IMR-90 (cell line): ENCODE data around the gene AFDN. TPM values are rescaled to one million over a fixed set of nuclear protein-coding genes. Genes with fewer than 3 reads are reported as not detected.

Source experiments
- ATAC-seq: fragments of 200-7000 bp; cut with Tn5 transposase; 2 replicates; pipeline ENCODE4 v1.9.1; 2020; ENCODE audit warnings: low read depth, mild to moderate bottlenecking, moderate library complexity
- BruUV-seq: library from RNA; stranded (reverse); fragments of 400-500 nt; replicated peaks from 2 replicates; lab custom pipeline; 2021; lab: Mats Ljungman, UMichigan
- CTCF ChIA-PET: fragments of 300-600 bp; formaldehyde crosslinking; extraction: SDS; loops from one replicate; lab custom pipeline; 2021; ENCODE audit warnings: antibody characterized with exemption; lab: Yijun Ruan, JAX
- POLR2A ChIA-PET: fragments of 300-600 bp; sonication (Branson Sonifier 250); formaldehyde crosslinking; loops from one replicate; lab custom pipeline; 2022; ENCODE audit warnings: antibody characterized with exemption; ENCODE audit not compliant: unreplicated experiment; lab: Charles Lee
- DNase-seq: peaks from one replicate; pipeline ENCODE4 v3.0.0; 2013
- H2AFZ ChIP-seq: replicated peaks from 2 replicates; pipeline ENCODE3; 2013; ENCODE audit warnings: low read length, mild to moderate bottlenecking; ENCODE audit not compliant: poor library complexity
- H2AK5ac ChIP-seq: 2 replicates; pipeline ENCODE4 v1.6.1; 2013; ENCODE audit warnings: low read depth, low read length, inconsistent platforms
- H2AK9ac ChIP-seq: replicated peaks from 2 replicates; pipeline ENCODE3; 2013; ENCODE audit warnings: mild to moderate bottlenecking, low read depth, low read length, moderate library complexity; ENCODE audit not compliant: poor library complexity
- H2BK120ac ChIP-seq: 2 replicates; pipeline ENCODE4 v1.6.1; 2013; ENCODE audit warnings: low read depth, low read length, inconsistent platforms
- H2BK15ac ChIP-seq: 3 replicates; pipeline ENCODE4 v1.6.1; 2013; ENCODE audit warnings: low read depth, low read length, inconsistent platforms
- H2BK20ac ChIP-seq: 2 replicates; pipeline ENCODE4 v1.6.1; 2013; ENCODE audit warnings: low read depth, mild to moderate bottlenecking, inconsistent platforms, low read length, moderate library complexity
- H2BK5ac ChIP-seq: 2 replicates; pipeline ENCODE4 v1.6.1; 2013; ENCODE audit warnings: mild to moderate bottlenecking, low read depth, low read length, inconsistent platforms; ENCODE audit not compliant: poor library complexity, severe bottlenecking
- H3K14ac ChIP-seq: replicated peaks from 2 replicates; pipeline ENCODE4 v1.6.1; 2013; ENCODE audit warnings: low read depth, low read length, inconsistent platforms
- H3K18ac ChIP-seq: 2 replicates; pipeline ENCODE4 v1.6.1; 2013; ENCODE audit warnings: low read depth, low read length, control low read depth
- H3K23ac ChIP-seq: 2 replicates; pipeline ENCODE4 v1.6.1; 2013; ENCODE audit warnings: low read depth, low read length, inconsistent platforms
- H3K27ac ChIP-seq: 2 replicates; pipeline ENCODE4 v1.5.1; 2013; ENCODE audit warnings: mild to moderate bottlenecking, control low read depth, low read length; ENCODE audit not compliant: insufficient read depth
- H3K27me3 ChIP-seq: 2 replicates; pipeline ENCODE4 v1.6.1; 2013; ENCODE audit warnings: low read length; ENCODE audit not compliant: control insufficient read depth, insufficient read depth
- H3K36me3 ChIP-seq: 2 replicates; pipeline ENCODE4 v1.6.1; 2013; ENCODE audit warnings: low read length, mixed read lengths; ENCODE audit not compliant: control insufficient read depth, insufficient read depth
- H3K4ac ChIP-seq: 2 replicates; pipeline ENCODE4 v1.6.1; 2013; ENCODE audit warnings: low read depth, low read length, inconsistent platforms
- H3K4me1 ChIP-seq: 2 replicates; pipeline ENCODE4 v1.6.1; 2013; ENCODE audit warnings: low read length, mixed read lengths; ENCODE audit not compliant: control insufficient read depth, insufficient read depth
- H3K4me2 ChIP-seq: 2 replicates; pipeline ENCODE4 v1.6.1; 2013; ENCODE audit warnings: low read depth, mild to moderate bottlenecking, control low read depth, low read length, moderate library complexity
- H3K4me3 ChIP-seq: 2 replicates; pipeline ENCODE4 v1.5.1; 2013; ENCODE audit warnings: low read depth, mild to moderate bottlenecking, control low read depth, low read length, moderate library complexity; ENCODE audit not compliant: insufficient read depth
- H3K56ac ChIP-seq: 2 replicates; pipeline ENCODE4 v1.6.1; 2013; ENCODE audit warnings: low read length, inconsistent platforms; ENCODE audit not compliant: insufficient read depth; ENCODE audit errors: extremely low read depth
- H3K79me1 ChIP-seq, 2 experiments: 2 replicates each; pipeline ENCODE4 v1.6.1; 2013; ENCODE audit warnings: low read length in 2 of 2, inconsistent platforms in 1 of 2, low read depth in 1 of 2
- H3K9ac ChIP-seq: 2 replicates; pipeline ENCODE4 v1.6.1; 2013; ENCODE audit warnings: low read depth, low read length, control low read depth
- H3K9me1 ChIP-seq: 2 replicates; pipeline ENCODE4 v1.6.1; 2013; ENCODE audit warnings: low read length, inconsistent platforms; ENCODE audit not compliant: insufficient read depth
- H3K9me3 ChIP-seq: 2 replicates; pipeline ENCODE4 v1.6.1; 2013; ENCODE audit warnings: low read length; ENCODE audit not compliant: control insufficient read depth, insufficient read depth
- H4K20me1 ChIP-seq: 2 replicates; pipeline ENCODE4 v1.6.1; 2013; ENCODE audit warnings: low read length, inconsistent platforms; ENCODE audit not compliant: insufficient read depth
- H4K5ac ChIP-seq: 2 replicates; pipeline ENCODE4 v1.6.1; 2013; ENCODE audit warnings: mild to moderate bottlenecking, low read depth, low read length, control low read depth
- H4K8ac ChIP-seq, 2 experiments: 2 replicates each; pipeline ENCODE4 v1.6.1; 2013; ENCODE audit warnings: low read depth in 2 of 2, low read length in 2 of 2, control low read depth in 1 of 2, inconsistent platforms in 1 of 2
- H4K91ac ChIP-seq: 2 replicates; pipeline ENCODE4 v1.6.1; 2013; ENCODE audit warnings: low read depth, low read length, inconsistent platforms; ENCODE audit not compliant: insufficient read depth
- USF2 ChIP-seq: fragments of 150-350 bp; IDR thresholded peaks from 2 replicates; pipeline ENCODE4 v1.6.1; 2017; ENCODE audit warnings: mild to moderate bottlenecking, antibody characterized with exemption, low read length, low read depth
- WGBS, 2 experiments: methylation state at CpG; one replicate each; pipeline versions ENCODE4 v1.1.5 to v1.1.7; 2013; ENCODE audit warnings: missing lambda C conversion rate in 2 of 2; ENCODE audit not compliant: insufficient read length in 1 of 2; ENCODE audit errors: extremely low coverage in 2 of 2; 5-methylcytosine and 5-hydroxymethylcytosine counted together
- dilution Hi-C: fragments of 300-500 bp; cut with HindIII; formaldehyde crosslinking; loops from one replicate; pipeline ENCODE4 v1.14.3; 2018; ENCODE audit warnings: low sequenced_read_pairs; ENCODE audit not compliant: unreplicated experiment
- in situ Hi-C: fragments of 300-500 bp; cut with MboI; formaldehyde crosslinking; loops from 3 replicates; pipeline ENCODE4 v1.14.3; 2019; ENCODE audit warnings: low sequenced_read_pairs, inconsistent platforms, mixed read lengths
- intact Hi-C: fragments of 100-400 bp; cut with micrococcal nuclease; formaldehyde crosslinking; loops from 2 replicates; pipeline ENCODE4 v1.10.0; 2022
- polyA plus RNA-seq, 3 experiments: library from polyadenylated mRNA; depleted of rRNA; stranded (reverse); fragments of >200 nt; gene quantifications; 2 replicates each; pipeline ENCODE4 v1.2.3, GENCODE V29; 2012; ENCODE audit warnings: low replicate concordance in 1 of 3
- total RNA-seq: library from RNA; depleted of rRNA; stranded (reverse); fragments of >200 nt; gene quantifications from 2 replicates; pipeline ENCODE4 v1.2.3, GENCODE V29; 2012

AFDN gene
- total and polyA plus RNA-seq, 2 of the 4 experiments (the other 2 are of a cell fraction), result 11.6 to 20.8 TPM

- H4K91ac ChIP-seq, result no peak overlapping the region
- no peak overlapping the region for H3K9ac ChIP-seq
- H3K4me1 ChIP-seq, result no peaks in the 10 kb centered on the region
- H3K4ac ChIP-seq, result no peak overlapping the region
- H3K9me1 ChIP-seq, result no peaks in the 10 kb centered on the region
- no peak for ATAC-seq
- H4K5ac ChIP-seq, result no peak overlapping the region
- H3K4me3 ChIP-seq, result no peak overlapping the region
- no peak overlapping the region for H2BK20ac ChIP-seq
- no TSS peak for BruUV-seq
- DNase-seq, result no peak
- dilution Hi-C loops, result no loop called here
- peaks cover 7% of the 10 kb centered on the region for H3K27me3 ChIP-seq
- H3K27ac ChIP-seq, result no peak overlapping the region
- H3K18ac ChIP-seq, result no peak overlapping the region
- H2AK9ac ChIP-seq, result no peak overlapping the region
- TF ChIP-seq USF2, result no peak
- no peak overlapping the region for H2BK5ac ChIP-seq
- H2BK120ac ChIP-seq, result no peak overlapping the region
- H2AFZ ChIP-seq, result no peak overlapping the region
- CTCF ChIA-PET, result no interaction called here
- POLR2A ChIA-PET, result no interaction called here
- no peaks in the 10 kb centered on the region; the same call in 1 of the 2 replicates for H4K20me1 ChIP-seq
- no peak overlapping the region for H4K8ac ChIP-seq
- H3K14ac ChIP-seq, result no peak overlapping the region
- H2BK15ac ChIP-seq, result no peak overlapping the region
- in situ Hi-C loops, result no loop called here
- H3K56ac ChIP-seq, result no peak overlapping the region
- no peaks in the 10 kb centered on the region for H3K9me3 ChIP-seq
- intact Hi-C loops, result no loop called here
- H2AK5ac ChIP-seq, result no peak overlapping the region
- H3K79me1 ChIP-seq, result no peaks in the 10 kb centered on the region
- H3K36me3 ChIP-seq, result no peaks in the 10 kb centered on the region
- 91% methylated on average over 6 of the region's 31 CpGs; no CpG with 5 or more reads in 1 of the 2 experiments for WGBS, 2 experiments
- H3K23ac ChIP-seq, result no peak overlapping the region
- no peak overlapping the region for H3K4me2 ChIP-seq
Measured at GRCh38 chr6:167797011-167797471, 29.7 kb upstream of the AFDN start.
